Hypothalamus (tissue), 51 donors: Measurements from ENCODE around the gene KCNA3.
"Not testable (repeated sequence)": the region's sequence is repeated elsewhere in the genome, so short reads cannot be mapped to it uniquely, and the experiment has no call there.

Experiments
- DNase-seq, 51 donors: peaks; one replicate each; lab custom pipeline; 2025; lab: John Stamatoyannopoulos, UW

KCNA3 gene

DNA sequence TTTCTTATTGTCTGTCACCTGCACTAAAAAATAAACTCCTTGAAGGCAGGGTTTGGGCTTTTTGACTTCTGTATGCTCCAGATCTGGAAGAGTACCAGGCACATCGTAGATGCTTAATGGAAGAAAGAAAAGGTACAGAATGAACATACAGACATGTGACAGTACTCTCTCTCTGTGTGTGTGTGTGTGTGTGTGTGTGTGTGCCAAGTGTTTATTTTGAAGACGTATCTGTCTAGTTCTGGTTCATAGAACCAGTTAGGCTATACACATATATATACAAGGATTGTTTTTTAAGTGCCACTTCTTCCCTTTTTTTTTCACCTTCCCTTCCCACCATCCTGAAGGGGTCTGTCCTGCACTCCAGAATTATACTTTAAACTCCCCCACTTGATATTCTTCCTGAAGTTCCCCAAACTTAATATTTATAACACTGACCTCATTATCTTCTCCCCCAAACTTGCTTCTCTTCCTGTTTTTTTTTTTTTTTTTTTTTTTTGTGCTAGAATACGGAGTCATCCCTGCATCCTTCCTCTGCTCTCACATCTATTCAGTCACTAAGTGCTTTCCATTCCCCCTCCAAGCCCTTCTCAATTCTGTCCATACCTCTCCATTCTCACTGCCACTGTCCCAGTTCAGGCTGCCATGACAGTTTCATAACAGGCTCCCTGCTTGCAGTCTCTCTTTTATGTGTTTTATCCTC is 5.4 kb upstream of the KCNA3 start:
- DNase-seq, result no peak

GRCh38 chr1:110677526-110677925 is 2.8 kb upstream of the KCNA3 start:
- no peak for DNase-seq

DNA sequence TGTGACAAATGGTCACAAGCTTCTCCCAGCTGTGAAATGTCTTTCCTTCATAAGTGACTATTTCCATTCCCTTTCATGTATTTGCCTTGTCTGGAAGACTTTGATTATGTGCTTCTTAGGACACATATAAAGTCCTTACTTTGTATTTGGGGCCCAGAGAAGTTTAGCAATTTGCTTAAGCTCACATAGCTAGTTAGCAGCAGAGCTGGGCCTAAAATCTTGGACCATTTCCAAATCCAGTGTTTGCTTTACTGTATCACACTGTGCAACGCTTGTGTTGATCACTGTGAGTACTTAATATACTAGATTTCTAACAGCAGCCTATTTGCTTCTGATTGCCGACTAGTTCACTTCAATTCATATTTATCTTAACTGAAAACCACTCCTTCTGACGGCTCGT is 2.2 kb upstream of the KCNA3 start:
- DNase-seq, result peak in 1 of 51 donors; percentile 5

- DNase-seq, result peak in 2 of 51 donors; percentile 36 to 38
Measured at GRCh38 chr1:110675060-110675791, 486 bp upstream of the KCNA3 start.

- peak in 2 of 51 donors; percentile 27 to 56 for DNase-seq
Measured at GRCh38 chr1:110673805-110674336, 869 bp downstream of the KCNA3 start.

- DNase-seq, result peak in 1 of 51 donors; percentile 27
Measured at GRCh38 chr1:110673197-110673701, 1.5 kb downstream of the KCNA3 start.

DNA sequence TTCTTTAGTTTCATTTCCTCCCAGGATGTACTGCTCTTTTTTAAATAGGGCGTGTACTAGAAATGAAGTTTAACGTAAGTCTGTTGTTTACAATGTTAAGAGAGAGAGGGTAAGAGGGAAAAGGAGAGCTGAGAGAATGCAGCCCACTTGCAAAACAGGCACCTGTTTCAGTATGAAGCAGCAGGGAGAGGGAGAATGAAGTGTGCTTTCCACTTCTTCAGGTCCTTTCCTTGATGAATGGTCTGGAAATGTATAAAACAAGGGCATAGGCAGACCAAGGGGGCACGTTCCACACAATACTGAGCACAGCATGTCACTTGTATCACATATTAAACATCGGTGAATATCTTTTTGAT is 2.0 kb downstream of the KCNA3 start:
- no peak for DNase-seq

DNA sequence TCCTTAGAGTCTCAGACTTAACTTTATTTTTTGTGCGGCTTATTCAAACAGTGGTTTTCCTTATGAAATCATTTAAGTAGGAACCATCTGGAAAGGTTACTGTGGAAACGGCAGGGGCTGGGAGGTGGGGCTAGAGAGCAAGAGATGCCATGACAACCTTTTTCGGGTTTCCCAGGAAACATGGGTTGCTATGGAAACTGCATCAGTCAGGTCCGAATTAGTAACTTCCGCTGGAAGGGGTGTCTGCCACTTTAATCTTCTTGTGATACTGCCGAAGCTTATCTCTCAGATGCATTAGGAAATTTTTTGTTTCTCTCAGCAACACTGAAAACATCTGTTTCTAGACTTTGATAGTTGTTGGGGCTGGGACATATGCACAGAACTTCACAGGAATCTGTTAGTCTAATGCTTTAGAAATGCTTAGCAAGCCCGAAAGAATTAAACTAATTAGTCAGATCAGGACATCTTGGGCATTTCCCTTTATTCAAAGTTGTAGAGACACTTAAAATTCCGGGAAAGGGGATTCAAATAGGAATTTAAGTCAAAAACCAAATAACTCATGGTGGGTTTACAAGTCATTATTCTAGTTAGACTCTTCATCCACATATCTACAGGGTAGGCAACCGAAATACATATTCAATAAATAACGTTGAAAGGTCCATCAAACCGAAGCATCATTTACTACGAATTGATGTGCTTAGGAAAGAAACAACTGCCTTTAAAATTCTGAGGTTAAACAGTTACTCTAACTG is 2.6 kb downstream of the KCNA3 start:
- DNase-seq, result peak in 25 of 51 donors; percentile 2 to 71 (median 29)

DNA sequence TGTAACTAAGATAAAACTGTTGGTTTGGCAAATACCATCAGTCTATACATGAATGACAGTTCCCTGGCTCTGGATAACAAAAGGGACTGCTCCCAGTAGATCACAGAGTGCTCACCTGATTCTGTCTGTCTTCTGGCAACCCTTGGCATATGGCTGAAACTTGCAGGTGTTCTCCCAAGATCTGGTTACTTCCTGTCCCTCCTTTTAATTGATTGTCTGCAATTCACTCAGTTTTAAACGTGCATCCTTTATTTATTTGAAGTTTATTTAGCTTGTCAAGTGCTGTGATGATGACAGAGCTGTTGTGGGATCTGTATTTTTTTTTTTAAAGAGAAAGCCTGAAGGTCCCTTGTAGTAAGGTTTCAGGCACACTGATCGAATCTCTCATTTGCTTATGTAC is 3.4 kb downstream of the KCNA3 start:
- DNase-seq, result no peak

DNA sequence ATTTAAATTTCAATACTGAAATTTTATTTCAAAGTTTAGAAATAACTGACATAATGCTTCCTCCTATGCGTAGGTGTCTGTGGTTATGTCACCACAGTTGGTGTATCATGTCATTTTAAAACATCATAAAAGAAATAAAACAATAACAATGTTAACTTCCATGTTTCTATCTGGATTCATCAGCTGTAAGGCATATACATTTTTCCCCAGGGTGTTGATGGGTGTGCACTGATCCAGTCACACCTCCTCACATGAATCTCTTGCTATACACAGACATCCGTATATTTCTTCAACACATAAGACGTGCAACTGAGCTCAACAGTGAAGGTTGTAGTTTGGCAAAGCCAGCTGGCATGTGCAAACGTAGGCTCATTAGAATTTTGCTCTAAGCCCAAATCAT is 6.2 kb downstream of the KCNA3 start:
- DNase-seq, result no peak

DNA sequence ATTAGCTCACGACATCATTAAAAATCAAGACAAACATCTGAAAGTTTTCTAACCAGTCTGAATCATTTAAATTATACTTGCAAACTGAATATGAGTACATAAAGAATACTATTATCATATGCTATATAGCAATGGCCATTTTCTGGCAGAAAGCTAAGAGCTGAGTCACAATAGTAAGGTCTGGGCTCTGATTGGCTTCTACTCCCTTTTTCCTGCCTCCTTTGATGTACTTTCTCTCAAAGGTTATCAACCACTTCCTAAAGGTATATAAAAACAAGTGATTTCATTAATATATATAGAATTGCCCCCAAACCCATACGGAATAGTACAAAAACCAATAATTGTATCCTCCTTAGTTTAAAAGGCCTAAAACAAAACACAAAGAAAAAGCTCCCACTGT is 7.0 kb downstream of the KCNA3 start:
- no peak for DNase-seq

- DNase-seq, result no peak
Measured at GRCh38 chr1:110663241-110663640, 11.5 kb downstream of the KCNA3 start.

DNA sequence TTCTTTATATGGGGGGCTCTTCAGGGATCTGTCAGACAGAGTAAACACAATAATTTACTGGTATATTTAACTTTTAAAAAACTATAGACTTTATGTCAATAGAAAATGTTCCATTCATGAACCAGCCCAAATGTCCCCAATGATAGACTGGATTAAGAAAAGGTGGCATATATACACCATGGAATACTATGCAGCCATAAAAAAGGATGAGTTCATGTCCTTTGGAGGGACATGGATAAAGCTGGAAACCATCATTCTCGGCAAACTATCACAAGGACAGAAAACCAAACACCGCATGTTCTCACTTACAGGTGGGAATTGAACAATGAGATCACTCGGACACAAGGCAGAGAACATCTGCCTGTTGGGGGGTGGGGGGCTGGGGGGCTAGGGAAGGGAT is 15.2 kb downstream of the KCNA3 start:
- DNase-seq, result not testable (repeated sequence)

- no peak for DNase-seq
Measured at GRCh38 chr1:110657351-110657750, 17.4 kb downstream of the KCNA3 start.

GRCh38 chr1:110650609-110651008 is 24.1 kb downstream of the KCNA3 start:
- DNase-seq, result no peak

- DNase-seq, result peak in 1 of 51 donors; percentile 45
Measured at GRCh38 chr1:110648417-110648816, 26.3 kb downstream of the KCNA3 start.

- no peak for DNase-seq
Measured at GRCh38 chr1:110647254-110647891, 27.4 kb downstream of the KCNA3 start.

- peak in 1 of 51 donors; percentile 26 for DNase-seq
Measured at GRCh38 chr1:110645821-110646735, 28.7 kb downstream of the KCNA3 start.

DNA sequence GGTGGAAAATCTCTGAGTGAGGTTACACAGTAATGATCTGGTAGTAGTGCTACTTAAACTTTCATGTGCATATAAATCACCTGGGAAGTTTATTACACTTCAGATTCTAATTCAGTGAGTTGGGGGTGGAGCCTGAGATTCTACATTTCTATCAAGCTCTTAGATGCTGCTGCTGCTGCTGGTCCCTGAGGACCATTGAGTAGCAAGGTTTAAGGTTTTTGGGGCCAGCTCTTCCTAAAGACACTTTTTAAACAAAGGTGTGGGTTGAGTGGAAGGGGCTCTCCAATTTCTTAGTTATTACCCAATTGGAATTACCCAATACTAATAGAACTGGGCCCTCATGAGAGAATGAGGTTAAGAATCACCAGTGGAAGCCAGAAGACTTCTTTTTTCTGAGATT is 29.5 kb downstream of the KCNA3 start:
- DNase-seq, result no peak
